HEK293T (cell line): ENCODE measurements around the gene ANKS4B.

Experiments
- ARNT ChIP-seq: fragments of 450-650 bp; IDR thresholded peaks from 2 replicates; pipeline ENCODE4 v1.6.1; 2017; ENCODE audit warnings: mild to moderate bottlenecking
- BHLHE40 ChIP-seq: fragments of 450-650 bp; IDR thresholded peaks from 2 replicates; pipeline ENCODE4 v1.6.1; 2016; ENCODE audit warnings: mild to moderate bottlenecking, moderate library complexity, borderline replicate concordance
- ELF4 ChIP-seq: fragments of 450-650 bp; IDR thresholded peaks from 2 replicates; pipeline ENCODE4 v1.6.1; 2017; ENCODE audit warnings: antibody characterized with exemption
- FOXA1 ChIP-seq: fragments of 450-650 bp; IDR thresholded peaks from 2 replicates; pipeline ENCODE4 v1.6.1; 2016; ENCODE audit warnings: mild to moderate bottlenecking
- NFRKB ChIP-seq: fragments of 450-650 bp; IDR thresholded peaks from 2 replicates; pipeline ENCODE4 v1.6.1; 2016; ENCODE audit warnings: mild to moderate bottlenecking, moderate library complexity
- SUZ12 ChIP-seq: fragments of 450-650 bp; IDR thresholded peaks from 2 replicates; pipeline ENCODE4 v1.6.1; 2016; ENCODE audit warnings: mild to moderate bottlenecking

GRCh38 chr16:21185659-21186325 lies 47.7 kb upstream of the ANKS4B start:
- no peak for TF ChIP-seq BHLHE40
- no peak for TF ChIP-seq FOXA1
- no peak for TF ChIP-seq ARNT
- no peak for TF ChIP-seq ELF4
- TF ChIP-seq SUZ12, result no peak
- no peak for TF ChIP-seq NFRKB
